H1 (cell line): ENCODE data around the gene COL16A1. TPM values are rescaled to one million over a fixed set of nuclear protein-coding genes. Genes with fewer than 3 reads are reported as not detected.
A peak's percentile ranks its signal among the peaks of the same experiment; 100 is the strongest.

Experiments used
- CHD7 ChIP-seq: fragments of 300-600 bp; sonication (generic); IDR thresholded peaks from 2 replicates; pipeline ENCODE4 v1.7.1; 2012; ENCODE audit warnings: low read length, moderate library complexity, mild to moderate bottlenecking, inconsistent platforms; ENCODE audit not compliant: insufficient replicate concordance
- CTCF ChIP-seq, 3 experiments: IDR thresholded peaks; 1 replicate in 2 of 3; 2 replicates in 1 of 3; pipeline versions ENCODE4 v1.5.1 to v1.6.1; 2011; ENCODE audit warnings: low read length in 3 of 3, mild to moderate bottlenecking in 3 of 3, inconsistent platforms in 2 of 3, low read depth in 1 of 3, moderate library complexity in 1 of 3; ENCODE audit not compliant: insufficient read depth in 1 of 3; ENCODE audit errors: control extremely low read depth in 1 of 3
- HDAC2 ChIP-seq, 2 experiments: fragments of 300-600 bp in 1 of 2; sonication (generic) in 1 of 2; IDR thresholded peaks; 2 replicates each; pipeline ENCODE4 v1.6.1; 2011 to 2012; ENCODE audit warnings: low read depth in 2 of 2, low read length in 2 of 2, mild to moderate bottlenecking in 2 of 2, moderate library complexity in 2 of 2, borderline replicate concordance in 1 of 2, inconsistent platforms in 1 of 2
- JUN ChIP-seq: IDR thresholded peaks from 2 replicates; pipeline ENCODE4 v1.6.1; 2011; ENCODE audit warnings: low read depth, mild to moderate bottlenecking, improper control_type of control experiment, low read length
- POLR2AphosphoS5 ChIP-seq: IDR thresholded peaks from 2 replicates; pipeline ENCODE4 v1.6.1; 2011; ENCODE audit warnings: low read depth, low read length
- RXRA ChIP-seq: IDR thresholded peaks from 2 replicates; pipeline ENCODE4 v1.6.1; 2011; ENCODE audit warnings: low read depth, mild to moderate bottlenecking, low read length, moderate library complexity; ENCODE audit not compliant: insufficient read depth
- TEAD4 ChIP-seq: IDR thresholded peaks from 2 replicates; pipeline ENCODE4 v1.6.1; 2012; ENCODE audit warnings: low read depth, low read length, inconsistent platforms, mixed read lengths
- polyA plus RNA-seq, 7 experiments: library from polyadenylated mRNA; depleted of rRNA in 3 of 7; stranded (reverse) in 5 of 7; unstranded in 2 of 7; fragments of >200 nt in 5 of 7; fragments of 200-250 nt in 2 of 7; gene quantifications; 1 replicate in 5 of 7; 2 replicates in 1 of 7; 4 replicates in 1 of 7; pipeline versions ENCODE4 v1.2.1 to v1.2.3, GENCODE V29; 2011 to 2013; ENCODE audit warnings: missing spikeins in 2 of 7, mixed read lengths in 2 of 7
- total RNA-seq: library from RNA; stranded (reverse); fragmentation: NEBNext Ultra II Directional; extraction: Animal tissue kit (Norgen Biotek cat#: 25700); gene quantifications from 2 replicates; pipeline ENCODE4 v1.2.1, GENCODE V29; 2021

The COL16A1 gene
- total and polyA plus RNA-seq, 2 of the 8 experiments (the other 6 are each of a cell fraction or from before 2014, with no cell fraction given), result 2.0 to 10.5 TPM

- no peak for TF ChIP-seq CHD7
- peak in 2 of 3 experiments; percentile 1 to 8; a peak in 2 of 4 replicates for TF ChIP-seq CTCF (IDR thresholded peaks at IDR 0.05; ENCODE audit: control extremely low read depth in 1 of 3, insufficient read depth in 1 of 3, low read depth in 1 of 3, low read length in 3 of 3)
- no peak for TF ChIP-seq POLR2AphosphoS5
- TF ChIP-seq HDAC2 (IDR thresholded peaks at IDR 0.05; ENCODE audit: borderline replicate concordance in 1 of 2, low read depth in 2 of 2, low read length in 2 of 2), result no peak
- no peak for TF ChIP-seq TEAD4
- TF ChIP-seq JUN, result no peak
- TF ChIP-seq RXRA, result no peak
Observed at GRCh38 chr1:31669786-31670592, 33.8 kb downstream of the COL16A1 start (continued).
